NCI-H82 treated with DMSO at 0.1 percent for 48 hours (cell line): ENCODE measurements around the gene GORASP2.

Experiments used
- DNase-seq: peaks from one replicate; lab custom pipeline; 2025; ENCODE audit not compliant: unreplicated experiment; lab: John Stamatoyannopoulos, UW

Gene GORASP2

GRCh38 chr2:170996316-170996715 lies 67.3 kb downstream of the GORASP2 start:
- no peak for DNase-seq

- DNase-seq, result no peak
These were observed 69.0 kb downstream of the GORASP2 start for GRCh38 chr2:170997893-170998597.

- no peak for DNase-seq
These were observed 70.6 kb downstream of the GORASP2 start for GRCh38 chr2:170999654-171000053.

GRCh38 chr2:171004363-171004762 lies 75.3 kb downstream of the GORASP2 start:
- DNase-seq, result no peak

GRCh38 chr2:171004833-171005232 lies 75.8 kb downstream of the GORASP2 start:
- DNase-seq, result no peak

- DNase-seq, result peak; percentile 99
These were observed 79.6 kb downstream of the GORASP2 start for GRCh38 chr2:171008550-171009205.

GRCh38 chr2:171009386-171009785 lies 80.3 kb downstream of the GORASP2 start:
- peak; percentile 91 for DNase-seq

- DNase-seq, result no peak
These were observed 84.8 kb downstream of the GORASP2 start for GRCh38 chr2:171013851-171014250.

- no peak for DNase-seq
These were observed 87.1 kb downstream of the GORASP2 start for GRCh38 chr2:171016125-171016524.
